GM18868 (cell line): ENCODE results near the gene ABCC12.
A peak's percentile ranks its signal among the peaks of the same experiment; 100 is the strongest.
"Not testable (repeated sequence)": the region's sequence is repeated elsewhere in the genome, so short reads cannot be mapped to it uniquely, and the experiment has no call there.

ENCODE experiments used
- ATAC-seq: cut with Tn5 transposase; IDR thresholded peaks from one replicate; pipeline ENCODE4 v1.9.1; 2021; ENCODE audit warnings: mild to moderate bottlenecking, moderate library complexity; ENCODE audit not compliant: unreplicated experiment

ABCC12 gene

GRCh38 chr16:48155926-48156789 is at the start of gene ABCC12:
TSS of gene ABCC12 (minus strand) at chr16:48155993. CDS start at chr16:48146424, 9,569 bp downstream.
- ATAC-seq: no peak

GRCh38 chr16:48204825-48205151 is 49.0 kb upstream of the ABCC12 start:
- ATAC-seq: no peak

- ATAC-seq: no peak
Observed at GRCh38 chr16:48203974-48204824, 48.4 kb upstream of the ABCC12 start.

GRCh38 chr16:48201515-48202201 is 45.9 kb upstream of the ABCC12 start:
- ATAC-seq: no peak

GRCh38 chr16:48197294-48197693 is 41.5 kb upstream of the ABCC12 start:
- ATAC-seq: no peak

GRCh38 chr16:48194828-48195556 is 39.2 kb upstream of the ABCC12 start:
- ATAC-seq: no peak

- ATAC-seq: no peak
Observed at GRCh38 chr16:48193846-48194245, 38.1 kb upstream of the ABCC12 start.

GRCh38 chr16:48188449-48189102 is 32.8 kb upstream of the ABCC12 start:
- ATAC-seq: peak; percentile 95

- ATAC-seq: no peak
Observed at GRCh38 chr16:48187779-48188178, 32.0 kb upstream of the ABCC12 start.

GRCh38 chr16:48184681-48185080 is 28.9 kb upstream of the ABCC12 start:
- no peak for ATAC-seq

GRCh38 chr16:48182979-48183537 is 27.3 kb upstream of the ABCC12 start:
- no peak for ATAC-seq

GRCh38 chr16:48181746-48182520 is 26.1 kb upstream of the ABCC12 start:
- ATAC-seq: not testable (repeated sequence)

- no peak for ATAC-seq
Observed at GRCh38 chr16:48180868-48181480, 25.2 kb upstream of the ABCC12 start.

GRCh38 chr16:48176635-48177408 is 21.0 kb upstream of the ABCC12 start:
- ATAC-seq: no peak

GRCh38 chr16:48173889-48174288 is 18.1 kb upstream of the ABCC12 start:
- ATAC-seq: no peak

- ATAC-seq: no peak
Observed at GRCh38 chr16:48172682-48173081, 16.9 kb upstream of the ABCC12 start.

GRCh38 chr16:48169896-48170295 is 14.1 kb upstream of the ABCC12 start:
- no peak for ATAC-seq

GRCh38 chr16:48168075-48168474 is 12.3 kb upstream of the ABCC12 start:
- no peak for ATAC-seq
